Gastroesophageal sphincter (tissue), 3 donors: Measurements from ENCODE around the gene DMKN.

Source experiments
- CTCF ChIP-seq, 4 experiments: fragments of 200-600 bp in 2 of 4; fragments of 450-650 bp in 2 of 4; sonication (generic) in 1 of 4; IDR thresholded peaks; one replicate each; pipeline ENCODE4 v1.5.1; 2017 to 2019; ENCODE audit warnings: antibody characterized with exemption in 4 of 4, mild to moderate bottlenecking in 2 of 4, moderate library complexity in 2 of 4
- EP300 ChIP-seq: sonication (generic); formaldehyde crosslinking; IDR thresholded peaks from one replicate; pipeline ENCODE4 v1.6.1; 2017; ENCODE audit warnings: antibody characterized with exemption, mild to moderate bottlenecking

- TF ChIP-seq CTCF (IDR thresholded peaks at IDR 0.05): no peak
- no peak for TF ChIP-seq EP300
Measured at GRCh38 chr19:35556846-35557538, 43.5 kb upstream of the DMKN start.
